GM12878 (cell line): ENCODE measurements around the gene DTNBP1. TPM values are rescaled to one million over a fixed set of nuclear protein-coding genes. Genes with fewer than 3 reads are reported as not detected.

Experiments used
- ATAC-seq: fragments of 200-7000 bp; cut with Tn5 transposase; 3 replicates; pipeline ENCODE4 v1.9.1; 2020; ENCODE audit warnings: mild to moderate bottlenecking, moderate library complexity
- BruUV-seq: library from RNA; stranded (reverse); fragments of 400-500 nt; replicated peaks from 2 replicates; lab custom pipeline; 2021; lab: Mats Ljungman, UMichigan
- CTCF ChIA-PET: fragments of 300-600 bp; sonication (Branson Sonifier 250); formaldehyde crosslinking; extraction: SDS; loops from one replicate; lab custom pipeline; 2021; ENCODE audit warnings: inconsistent platforms; lab: Yijun Ruan, JAX
- POLR2A ChIA-PET: fragments of 350-600 bp; formaldehyde crosslinking; extraction: SDS; loops from one replicate; lab custom pipeline; 2021; ENCODE audit warnings: inconsistent platforms; lab: Charles Lee
- RAD21 ChIA-PET: fragments of 300-600 bp; sonication (Branson Sonifier 250); formaldehyde crosslinking; loops from one replicate; lab custom pipeline; 2023; ENCODE audit warnings: antibody characterized with exemption; ENCODE audit not compliant: unreplicated experiment; lab: Charles Lee
- SMC1A ChIA-PET: fragments of 300-600 bp; sonication (Branson Sonifier 250); formaldehyde crosslinking; loops from one replicate; lab custom pipeline; 2023; ENCODE audit not compliant: unreplicated experiment, uncharacterized antibody; lab: Charles Lee
- DNase-seq: peaks from one replicate; pipeline ENCODE4 v3.0.0-alpha.2; 2011; ENCODE audit warnings: low read depth, low spot score
- FAIRE-seq: peaks from 3 replicates; lab custom pipeline; 2011; peaks lifted over from hg19 to GRCh38; lab: Jason Lieb, UNC
- H2AFZ ChIP-seq: 2 replicates; pipeline ENCODE4 v1.6.0; 2011; ENCODE audit warnings: low read depth, low read length, control low read depth; ENCODE audit not compliant: control insufficient read depth
- H3K27ac ChIP-seq: 2 replicates; pipeline ENCODE4 v1.5.1; 2011; ENCODE audit warnings: control low read depth; ENCODE audit not compliant: control insufficient read depth, insufficient read depth
- H3K27me3 ChIP-seq, 2 experiments: replicated peaks in 1 of 2; 2 replicates each; pipeline versions ENCODE4 v1.6.0 to v1.6.1; 2011; ENCODE audit warnings: low read length in 1 of 2; ENCODE audit not compliant: control insufficient read depth in 2 of 2, insufficient read depth in 2 of 2
- H3K36me3 ChIP-seq, 2 experiments: 2 replicates each; pipeline ENCODE4 v1.5.1; 2011; ENCODE audit warnings: low read length in 1 of 2; ENCODE audit not compliant: control insufficient read depth in 2 of 2, insufficient read depth in 2 of 2
- H3K4me1 ChIP-seq: 2 replicates; pipeline ENCODE4 v1.6.1; 2011; ENCODE audit warnings: mild to moderate bottlenecking, low read length, moderate library complexity, mixed read lengths; ENCODE audit not compliant: control insufficient read depth, insufficient read depth
- H3K4me2 ChIP-seq: 2 replicates; pipeline ENCODE4 v1.6.0; 2011; ENCODE audit warnings: control low read depth; ENCODE audit not compliant: control insufficient read depth, insufficient read depth
- H3K4me3 ChIP-seq: fragments of 200-600 bp; sonication (generic); 2 replicates; pipeline ENCODE4 v1.5.1; 2016
- H3K79me2 ChIP-seq: 2 replicates; pipeline ENCODE4 v1.6.0; 2011; ENCODE audit warnings: low read length; ENCODE audit not compliant: control insufficient read depth, insufficient read depth
- H3K9ac ChIP-seq: 2 replicates; pipeline ENCODE4 v1.8.0; 2011; ENCODE audit warnings: low read length, control low read depth, mixed read lengths; ENCODE audit not compliant: control insufficient read depth, insufficient read depth
- H3K9me3 ChIP-seq: replicated peaks from 3 replicates; pipeline ENCODE4 v1.5.1; 2011; ENCODE audit warnings: mild to moderate bottlenecking, low read length; ENCODE audit not compliant: control insufficient read depth, insufficient read depth
- H4K20me1 ChIP-seq: 2 replicates; pipeline ENCODE4 v1.6.0; 2011; ENCODE audit not compliant: control insufficient read depth, insufficient read depth
- EED ChIP-seq: sonication (generic); IDR thresholded peaks from 2 replicates; pipeline ENCODE4 v1.6.1; 2016; ENCODE audit warnings: antibody characterized with exemption, low read depth
- MTA2 ChIP-seq: fragments of 450-650 bp; IDR thresholded peaks from 2 replicates; pipeline ENCODE4 v1.6.1; 2016; ENCODE audit warnings: low read depth, mild to moderate bottlenecking, moderate library complexity
- NFXL1 ChIP-seq: fragments of 450-650 bp; IDR thresholded peaks from 2 replicates; pipeline ENCODE4 v1.6.1; 2017; ENCODE audit warnings: antibody characterized with exemption, mild to moderate bottlenecking, borderline replicate concordance
- NFYA ChIP-seq: IDR thresholded peaks from 2 replicates; pipeline ENCODE4 v1.6.1; 2011; ENCODE audit warnings: low read depth, mild to moderate bottlenecking, low read length, improper control_type of control experiment, borderline replicate concordance
- PAX8 ChIP-seq: fragments of 450-650 bp; IDR thresholded peaks from 2 replicates; pipeline ENCODE4 v1.6.1; 2017; ENCODE audit warnings: mild to moderate bottlenecking, moderate library complexity
- POLR2AphosphoS5 ChIP-seq: IDR thresholded peaks from 2 replicates; pipeline ENCODE4 v1.6.1; 2011; ENCODE audit warnings: mild to moderate bottlenecking, low read length, inconsistent platforms
- ZBED1 ChIP-seq: IDR thresholded peaks from 2 replicates; pipeline ENCODE4 v1.6.1; 2016; ENCODE audit warnings: borderline replicate concordance
- WGBS: methylation state at CpG from one replicate; pipeline ENCODE4 v1.1.6; 2016; ENCODE audit warnings: low lambda C conversion rate; ENCODE audit not compliant: insufficient replicate concordance, insufficient coverage; ENCODE audit errors: missing lambda C conversion rate; 5-methylcytosine and 5-hydroxymethylcytosine counted together
- in situ Hi-C: fragments of 300-500 bp; cut with MboI; formaldehyde crosslinking; loops from 9 replicates; pipeline ENCODE4 v1.14.3; 2018; ENCODE audit warnings: mixed read lengths
- intact Hi-C: fragments of 100-400 bp; cut with micrococcal nuclease; formaldehyde crosslinking; loops from one replicate; pipeline ENCODE4 v1.14.2; 2022; ENCODE audit not compliant: unreplicated experiment
- polyA plus RNA-seq, 11 experiments: library from polyadenylated mRNA; depleted of rRNA in 4 of 11; unstranded in 6 of 11; stranded (reverse) in 5 of 11; fragments of >200 nt; fragmentation: Nextera tagmentation in 4 of 11; fragmentation: Illumina TruSeq in 1 of 11; extraction: Ambion mirVana in 4 of 11; extraction: Trizol in 1 of 11; gene quantifications; 1 replicate in 1 of 11; 2 replicates in 10 of 11; pipeline versions ENCODE4 v1.2.1 to v1.2.3, GENCODE V29; 2011 to 2016; ENCODE audit warnings: inconsistent platforms in 2 of 11, missing spikeins in 2 of 11, low read depth in 1 of 11
- total RNA-seq, 4 experiments: library from RNA; depleted of rRNA in 3 of 4; stranded (reverse); fragments of >200 nt in 3 of 4; fragmentation: Illumina TruSeq in 1 of 4; extraction: Trizol in 1 of 4; gene quantifications; 2 replicates each; pipeline versions ENCODE4 v1.2.1 to v1.2.3, GENCODE V29; 2013 to 2021
- TF ChIP-seq, protein P1 (sequence below): fragments of 450-650 bp; IDR thresholded peaks from 2 replicates; pipeline ENCODE4 v1.6.1; 2014; ENCODE audit warnings: mild to moderate bottlenecking
- TF ChIP-seq, protein P2 (sequence below): IDR thresholded peaks from 2 replicates; pipeline ENCODE4 v1.6.1; 2011; ENCODE audit warnings: mild to moderate bottlenecking, low read depth, low read length, moderate library complexity; ENCODE audit not compliant: insufficient replicate concordance
- TF ChIP-seq, protein P3 (sequence below): fragments of 450-650 bp; IDR thresholded peaks from 2 replicates; pipeline ENCODE4 v1.6.1; 2017; ENCODE audit warnings: antibody characterized with exemption, mild to moderate bottlenecking, moderate library complexity

DTNBP1 gene
- total and polyA plus RNA-seq, 10 of the 15 experiments (the other 5 are each of a cell fraction or from before 2014, with no cell fraction given): 7.1 to 40.3 (median 20.1) TPM

DNA sequence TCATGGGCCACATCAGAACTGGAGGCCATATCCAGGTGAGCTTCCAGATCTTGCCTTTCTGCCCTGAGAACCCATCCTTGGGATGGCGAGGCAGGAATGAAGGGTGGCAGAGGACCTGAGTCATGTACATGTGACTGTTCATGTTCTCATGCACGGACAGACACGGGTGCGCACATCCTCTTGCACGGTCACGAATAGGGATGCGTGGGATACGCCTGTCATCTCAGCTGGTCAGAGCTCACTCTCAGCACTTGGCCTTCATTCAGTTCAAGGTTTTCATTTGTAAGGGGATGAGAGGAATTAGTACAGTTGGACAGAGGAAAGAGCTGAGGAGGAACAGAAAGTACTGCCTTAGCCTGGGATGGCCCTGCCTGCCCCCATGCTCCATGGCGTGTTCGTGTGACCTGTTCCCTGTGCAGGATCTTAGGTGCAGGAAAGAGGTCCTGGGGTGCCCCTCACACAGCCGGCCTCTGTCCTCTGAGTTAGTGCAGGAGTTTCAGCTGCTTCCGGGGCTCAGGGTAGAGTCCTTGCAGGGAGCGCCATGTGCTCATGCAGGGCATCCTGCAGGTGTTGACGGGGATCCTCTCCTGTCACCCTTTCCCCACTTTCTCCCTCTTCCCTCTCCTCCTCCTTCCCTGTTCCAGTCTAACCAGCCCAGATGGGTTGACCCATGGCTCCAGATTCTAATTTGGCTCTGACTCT lies 173.4 kb downstream of the DTNBP1 start:
- no peak for FAIRE-seq
- POLR2A ChIA-PET: no interaction called here
- CTCF ChIA-PET: interaction anchor here (0.8 to 2.4 kb wide), 5 partner anchors 14 to 235 kb away, joined by 3 to 26 read pairs (median 11); no protein-coding TSS in a partner anchor

More for the DNA sequence above, 173.4 kb downstream of the DTNBP1 start:
- Histone ChIP-seq H3K9ac (no peak overlapping the region), H3K9me3 (no peaks in the 10 kb centered on the region), H3K4me3 (no peak overlapping the region), H3K27me3 (no peaks in the 10 kb centered on the region), H4K20me1 (no peaks in the 10 kb centered on the region), H3K27ac (no peak overlapping the region), H2AFZ (no peak overlapping the region), H3K4me2 (no peak overlapping the region), H3K36me3 (peaks cover 18 to 30% of the 10 kb centered on the region in 2 experiments), H3K4me1 (no peaks in the 10 kb centered on the region), H3K79me2 (peaks cover 1% of the 10 kb centered on the region; the same call in 1 of the 2 replicates)
- BruUV-seq: TSS peak; percentile 38
- 92% methylated on average over 13 of the region's 14 CpGs for WGBS
- ATAC-seq: no peak
- ChIA-PET SMC1A (interaction anchor here (0.6 to 1.8 kb wide), 8 partner anchors 8 to 1839 kb away, joined by 3 to 7 read pairs (median 4); no protein-coding TSS in a partner anchor), RAD21 (interaction anchor here (1.5 kb wide), 1 partner anchor 131 kb away, joined by 9 read pairs; no protein-coding TSS in a partner anchor)
- no peak for TF ChIP-seq NFXL1
- TF ChIP-seq, protein P1, sequence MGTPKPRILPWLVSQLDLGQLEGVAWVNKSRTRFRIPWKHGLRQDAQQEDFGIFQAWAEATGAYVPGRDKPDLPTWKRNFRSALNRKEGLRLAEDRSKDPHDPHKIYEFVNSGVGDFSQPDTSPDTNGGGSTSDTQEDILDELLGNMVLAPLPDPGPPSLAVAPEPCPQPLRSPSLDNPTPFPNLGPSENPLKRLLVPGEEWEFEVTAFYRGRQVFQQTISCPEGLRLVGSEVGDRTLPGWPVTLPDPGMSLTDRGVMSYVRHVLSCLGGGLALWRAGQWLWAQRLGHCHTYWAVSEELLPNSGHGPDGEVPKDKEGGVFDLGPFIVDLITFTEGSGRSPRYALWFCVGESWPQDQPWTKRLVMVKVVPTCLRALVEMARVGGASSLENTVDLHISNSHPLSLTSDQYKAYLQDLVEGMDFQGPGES: no peak
- no peak for TF ChIP-seq PAX8
- no peak for TF ChIP-seq NFYA
- TF ChIP-seq ZBED1: no peak
- TF ChIP-seq MTA2: no peak
- no peak for TF ChIP-seq EED
- TF ChIP-seq, protein P2, sequence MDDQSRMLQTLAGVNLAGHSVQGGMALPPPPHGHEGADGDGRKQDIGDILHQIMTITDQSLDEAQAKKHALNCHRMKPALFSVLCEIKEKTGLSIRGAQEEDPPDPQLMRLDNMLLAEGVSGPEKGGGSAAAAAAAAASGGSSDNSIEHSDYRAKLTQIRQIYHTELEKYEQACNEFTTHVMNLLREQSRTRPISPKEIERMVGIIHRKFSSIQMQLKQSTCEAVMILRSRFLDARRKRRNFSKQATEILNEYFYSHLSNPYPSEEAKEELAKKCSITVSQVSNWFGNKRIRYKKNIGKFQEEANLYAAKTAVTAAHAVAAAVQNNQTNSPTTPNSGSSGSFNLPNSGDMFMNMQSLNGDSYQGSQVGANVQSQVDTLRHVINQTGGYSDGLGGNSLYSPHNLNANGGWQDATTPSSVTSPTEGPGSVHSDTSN: no peak
- TF ChIP-seq, protein P3, sequence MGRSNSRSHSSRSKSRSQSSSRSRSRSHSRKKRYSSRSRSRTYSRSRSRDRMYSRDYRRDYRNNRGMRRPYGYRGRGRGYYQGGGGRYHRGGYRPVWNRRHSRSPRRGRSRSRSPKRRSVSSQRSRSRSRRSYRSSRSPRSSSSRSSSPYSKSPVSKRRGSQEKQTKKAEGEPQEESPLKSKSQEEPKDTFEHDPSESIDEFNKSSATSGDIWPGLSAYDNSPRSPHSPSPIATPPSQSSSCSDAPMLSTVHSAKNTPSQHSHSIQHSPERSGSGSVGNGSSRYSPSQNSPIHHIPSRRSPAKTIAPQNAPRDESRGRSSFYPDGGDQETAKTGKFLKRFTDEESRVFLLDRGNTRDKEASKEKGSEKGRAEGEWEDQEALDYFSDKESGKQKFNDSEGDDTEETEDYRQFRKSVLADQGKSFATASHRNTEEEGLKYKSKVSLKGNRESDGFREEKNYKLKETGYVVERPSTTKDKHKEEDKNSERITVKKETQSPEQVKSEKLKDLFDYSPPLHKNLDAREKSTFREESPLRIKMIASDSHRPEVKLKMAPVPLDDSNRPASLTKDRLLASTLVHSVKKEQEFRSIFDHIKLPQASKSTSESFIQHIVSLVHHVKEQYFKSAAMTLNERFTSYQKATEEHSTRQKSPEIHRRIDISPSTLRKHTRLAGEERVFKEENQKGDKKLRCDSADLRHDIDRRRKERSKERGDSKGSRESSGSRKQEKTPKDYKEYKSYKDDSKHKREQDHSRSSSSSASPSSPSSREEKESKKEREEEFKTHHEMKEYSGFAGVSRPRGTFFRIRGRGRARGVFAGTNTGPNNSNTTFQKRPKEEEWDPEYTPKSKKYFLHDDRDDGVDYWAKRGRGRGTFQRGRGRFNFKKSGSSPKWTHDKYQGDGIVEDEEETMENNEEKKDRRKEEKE: no peak
- no peak for TF ChIP-seq POLR2AphosphoS5
- intact Hi-C loops: no loop called here
- DNase-seq: no peak
- in situ Hi-C loops: loop anchor here (25.0 kb wide), 1 partner anchor 1277 kb away; no protein-coding TSS in a partner anchor
